Omental fat pad (tissue), 4 donors: Measurements from ENCODE around the gene DUSP8. TPM values are rescaled to one million over a fixed set of nuclear protein-coding genes. Genes with fewer than 3 reads are reported as not detected.

ENCODE experiments used
- ATAC-seq: fragments of 150-250 bp; one replicate; pipeline ENCODE4 v1.9.1; 2016; ENCODE audit warnings: mild to moderate bottlenecking, moderate library complexity; ENCODE audit not compliant: low FRiP score
- DNase-seq: peaks from one replicate; pipeline ENCODE4 v3.0.0-alpha.2; 2019; ENCODE audit warnings: low spot score
- CTCF ChIP-seq, 3 donors: fragments of 450-650 bp; IDR thresholded peaks; one replicate each; pipeline ENCODE4 v1.5.1; 2016 to 2017; ENCODE audit warnings: antibody characterized with exemption in 3 of 3, mild to moderate bottlenecking in 3 of 3, moderate library complexity in 2 of 3
- total RNA-seq, 4 donors: library from RNA; depleted of rRNA; stranded (reverse); fragments of >200 nt; gene quantifications; one replicate each; pipeline ENCODE4 v1.1.0, GENCODE V29; 2016

The DUSP8 gene
- total RNA-seq, 4 donors from 2014 or later, result 0.47 to 5.6 (median 4.0) TPM

GRCh38 chr11:1508986-1509385, 63.1 kb downstream of the DUSP8 start:
- no peak for TF ChIP-seq CTCF (IDR thresholded peaks at IDR 0.05)
- ATAC-seq, result no peak

GRCh38 chr11:1508491-1508891, 63.6 kb downstream of the DUSP8 start:
- no peak for TF ChIP-seq CTCF (IDR thresholded peaks at IDR 0.05)
- ATAC-seq (no peak), DNase-seq (no peak)

More at GRCh38 chr11:1508986-1509385, 63.1 kb downstream of the DUSP8 start:
- no peak for DNase-seq

GRCh38 chr11:1507381-1508140, 64.5 kb downstream of the DUSP8 start:
- ATAC-seq (no peak), DNase-seq (no peak)
- no peak for TF ChIP-seq CTCF (IDR thresholded peaks at IDR 0.05)

GRCh38 chr11:1506981-1507380, 65.1 kb downstream of the DUSP8 start:
- no peak for ATAC-seq
- TF ChIP-seq CTCF (IDR thresholded peaks at IDR 0.05), result no peak
- DNase-seq, result no peak

- ATAC-seq (no peak), DNase-seq (no peak)
- TF ChIP-seq CTCF (IDR thresholded peaks at IDR 0.05), result no peak
Observed at GRCh38 chr11:1505480-1505879, 66.6 kb downstream of the DUSP8 start.

GRCh38 chr11:1504581-1505290, 67.3 kb downstream of the DUSP8 start:
- DNase-seq (no peak), ATAC-seq (no peak)
- TF ChIP-seq CTCF (IDR thresholded peaks at IDR 0.05), result no peak

GRCh38 chr11:1504138-1504537, 67.9 kb downstream of the DUSP8 start:
- no peak for TF ChIP-seq CTCF (IDR thresholded peaks at IDR 0.05)
- no peak for ATAC-seq
- DNase-seq, result no peak
